Adipocyte (in vitro differentiated cells): ENCODE data around the gene NUDT5.
"Not testable (repeated sequence)": the region's sequence is repeated elsewhere in the genome, so short reads cannot be mapped to it uniquely, and the experiment has no call there.

ENCODE experiments used
- DNase-seq: peaks from one replicate; pipeline ENCODE4 v3.0.0-alpha.2; 2015; ENCODE audit warnings: low read depth
- H3K27me3 ChIP-seq: replicated peaks from 2 replicates; pipeline ENCODE4 v1.7.0; 2013; ENCODE audit warnings: mild to moderate bottlenecking, low read length, moderate library complexity; ENCODE audit not compliant: control insufficient read depth, insufficient read depth
- H3K36me3 ChIP-seq: 2 replicates; pipeline ENCODE4 v1.7.0; 2013; ENCODE audit warnings: low read length, mild to moderate bottlenecking, moderate library complexity; ENCODE audit not compliant: control insufficient read depth, insufficient read depth, severe bottlenecking
- H3K4me1 ChIP-seq: 2 replicates; pipeline ENCODE4 v1.7.0; 2013; ENCODE audit warnings: mild to moderate bottlenecking, low read length, moderate library complexity; ENCODE audit not compliant: control insufficient read depth, insufficient read depth
- H3K4me3 ChIP-seq: 2 replicates; pipeline ENCODE4 v1.7.0; 2013; ENCODE audit warnings: mild to moderate bottlenecking, low read length, moderate library complexity
- H3K9ac ChIP-seq: 2 replicates; pipeline ENCODE4 v1.7.0; 2013; ENCODE audit warnings: mild to moderate bottlenecking, low read length, moderate library complexity
- H3K9me3 ChIP-seq: 2 replicates; pipeline ENCODE4 v1.7.0; 2013; ENCODE audit warnings: mild to moderate bottlenecking, low read length, moderate library complexity; ENCODE audit not compliant: control insufficient read depth

NUDT5 gene

DNA sequence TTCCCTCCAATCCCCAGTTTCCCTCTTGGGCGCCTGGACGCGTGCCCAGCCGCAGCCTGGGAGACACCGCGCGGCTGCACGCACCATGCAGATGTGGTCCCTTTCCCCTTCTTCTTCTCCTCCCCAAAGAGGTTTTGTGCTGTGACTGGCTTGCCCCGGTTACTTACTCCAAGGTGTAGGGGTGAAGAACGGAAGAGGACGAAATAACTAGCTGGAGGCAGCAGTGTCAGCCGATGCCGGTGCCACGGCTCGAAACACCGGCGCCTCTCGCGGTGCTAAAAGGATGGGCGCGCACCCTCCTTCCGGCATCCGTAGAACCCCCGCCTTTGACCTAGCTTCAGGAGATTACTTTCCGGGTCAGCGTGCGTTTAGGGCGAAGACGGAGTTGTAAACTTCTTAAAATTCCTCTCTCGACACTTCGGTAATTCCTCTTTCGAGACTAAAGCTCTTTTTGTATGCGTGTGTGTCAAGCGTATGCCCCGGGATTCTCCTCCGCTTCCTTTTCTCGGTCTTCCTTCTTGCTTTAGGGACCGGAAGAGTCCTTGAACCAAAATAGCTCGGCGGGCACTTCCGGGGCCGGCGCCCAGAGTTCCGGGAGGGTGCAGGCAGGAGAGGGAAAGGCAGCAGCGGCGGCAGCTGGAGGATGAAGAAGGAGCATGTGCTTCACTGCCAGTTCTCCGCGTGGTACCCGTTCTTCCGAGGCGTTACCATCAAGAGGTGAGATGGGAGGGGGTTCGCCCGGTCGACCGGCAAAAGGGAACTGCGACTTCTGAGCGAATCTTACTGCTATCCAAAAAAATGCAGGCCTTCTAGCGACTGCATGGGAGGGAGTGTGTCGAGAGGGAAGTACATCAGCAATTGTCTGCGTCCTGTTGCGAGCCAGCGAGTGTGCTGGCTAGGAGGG, at the start of gene NUDT5, which contains the start of gene CDC123:
TSS of gene NUDT5 (minus strand) at position 289 of the 904 bp plus-strand sequence. CDS start 9,600 bp downstream, outside the sequence.
TSS of gene CDC123 (plus strand) at position 586 of the 904 bp plus-strand sequence. CDS start at position 644, 58 bp downstream.
- H3K36me3 ChIP-seq = peaks cover 17% of the 10 kb centered on the region
- H3K27me3 ChIP-seq = no peaks in the 10 kb centered on the region
- H3K9me3 ChIP-seq = no peaks in the 10 kb centered on the region
- peaks cover 39% of the 10 kb centered on the region for H3K4me1 ChIP-seq
- peak; percentile 96 for DNase-seq
- peak within 1 kb of the TSS; percentile 95 for H3K4me3 ChIP-seq
- peak within 1 kb of the TSS; percentile 95 for H3K9ac ChIP-seq

DNA sequence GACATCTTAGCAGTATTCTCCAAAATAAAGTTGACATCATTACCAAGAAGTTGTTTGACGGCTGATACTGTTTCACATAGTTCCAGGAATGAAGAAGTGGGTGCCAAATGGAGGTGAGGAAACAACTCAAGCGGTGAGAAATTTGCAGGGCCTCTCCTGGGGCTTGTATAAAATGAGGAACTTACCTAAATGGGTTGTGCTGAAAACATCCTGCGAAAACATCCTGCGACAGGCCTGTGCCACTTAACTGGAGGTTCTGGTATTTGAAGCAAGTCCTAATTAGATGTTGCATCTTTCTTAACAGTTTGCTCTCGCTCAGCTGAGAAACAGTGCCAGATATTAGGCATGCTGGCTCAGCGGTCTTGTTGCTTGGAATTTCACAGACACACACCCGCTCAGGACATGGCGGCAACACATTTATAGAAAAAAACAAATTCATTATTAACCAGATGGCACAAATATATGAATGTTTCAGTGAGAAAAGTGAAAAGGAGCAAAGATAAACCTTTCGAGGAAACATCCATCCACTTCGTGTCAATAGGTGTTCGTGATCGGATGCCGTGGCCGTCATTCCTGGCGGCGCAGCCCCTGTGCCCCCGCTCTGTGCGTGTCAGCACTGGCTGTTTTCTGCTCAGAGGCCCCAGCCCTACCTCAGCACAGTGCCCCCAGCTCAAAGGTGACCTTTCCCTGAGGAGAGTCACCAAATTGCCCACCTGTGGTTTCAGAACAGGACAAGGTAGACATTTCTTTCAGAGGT, 48.4 kb upstream of the NUDT5 start:
- Histone ChIP-seq H3K4me1 (no peaks in the 10 kb centered on the region), H3K9ac (no peak overlapping the region), H3K27me3 (no peaks in the 10 kb centered on the region), H3K36me3 (peaks cover 53% of the 10 kb centered on the region), H3K9me3 (no peaks in the 10 kb centered on the region), H3K4me3 (no peak overlapping the region)
- no peak for DNase-seq

DNA sequence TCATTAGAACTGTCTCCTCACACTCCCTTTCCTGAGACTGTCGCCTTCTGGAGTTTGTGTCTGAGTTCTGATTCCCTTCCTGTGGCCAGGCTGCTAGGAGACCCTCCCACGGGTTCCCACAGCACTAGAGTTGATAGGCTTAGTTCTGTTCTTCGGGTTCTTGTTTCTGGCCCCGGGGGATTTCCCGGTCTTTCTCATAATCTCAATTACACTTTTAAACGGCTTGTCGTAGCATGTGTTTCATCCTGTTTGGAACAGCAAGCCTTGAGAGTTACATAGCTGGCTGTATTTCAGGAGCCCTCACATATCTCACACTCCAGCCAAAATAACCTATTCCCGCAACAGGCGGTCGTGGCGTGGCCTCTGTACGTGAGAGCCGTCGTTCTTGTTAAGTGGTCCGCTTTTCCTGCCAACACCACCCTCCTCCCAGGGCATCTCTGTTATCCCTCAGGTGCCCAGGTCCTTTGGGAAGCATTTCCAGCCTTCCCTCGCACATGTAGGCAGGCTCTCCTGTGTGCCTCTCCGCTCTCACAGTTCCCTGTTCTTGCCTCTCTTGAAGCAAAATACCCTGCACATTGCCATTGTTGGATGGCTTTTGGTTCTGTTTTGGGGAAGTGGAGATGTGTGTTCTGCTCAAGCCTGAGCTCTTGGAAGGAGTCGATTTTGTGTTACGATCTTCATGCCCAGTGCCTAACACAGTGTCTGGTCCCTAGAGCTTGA, 46.3 kb upstream of the NUDT5 start:
- no peaks in the 10 kb centered on the region for H3K27me3 ChIP-seq
- H3K36me3 ChIP-seq = peaks cover 62% of the 10 kb centered on the region
- no peaks in the 10 kb centered on the region for H3K4me1 ChIP-seq
- H3K9ac ChIP-seq = no peak overlapping the region
- no peak overlapping the region for H3K4me3 ChIP-seq
- no peak for DNase-seq
- H3K9me3 ChIP-seq = no peaks in the 10 kb centered on the region

DNA sequence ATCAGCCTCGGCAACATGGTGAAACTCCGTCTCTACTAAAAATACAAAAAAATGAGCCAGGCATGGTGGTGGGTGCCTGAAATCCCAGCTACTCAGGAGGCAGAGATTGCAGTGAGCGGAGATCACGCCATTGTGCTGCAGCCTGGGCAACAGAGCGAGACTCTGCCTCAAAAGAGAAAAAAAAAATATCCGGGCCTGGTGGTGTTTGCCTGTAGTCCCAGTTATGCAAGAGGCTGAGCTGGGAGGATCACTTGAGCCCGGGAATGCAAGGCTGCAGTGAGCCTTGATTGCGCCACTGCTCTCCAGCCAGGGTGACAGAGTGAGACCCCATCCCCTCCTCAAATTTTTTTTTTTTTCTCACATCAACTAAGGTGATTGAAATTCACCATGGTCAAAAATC, 43.1 kb upstream of the NUDT5 start:
- peaks cover 4% of the 10 kb centered on the region for H3K4me1 ChIP-seq
- no peaks in the 10 kb centered on the region for H3K9me3 ChIP-seq
- no peak overlapping the region for H3K9ac ChIP-seq
- no peak overlapping the region for H3K4me3 ChIP-seq
- peaks cover 60% of the 10 kb centered on the region for H3K36me3 ChIP-seq
- DNase-seq = peak; percentile 30
- H3K27me3 ChIP-seq = no peaks in the 10 kb centered on the region

DNA sequence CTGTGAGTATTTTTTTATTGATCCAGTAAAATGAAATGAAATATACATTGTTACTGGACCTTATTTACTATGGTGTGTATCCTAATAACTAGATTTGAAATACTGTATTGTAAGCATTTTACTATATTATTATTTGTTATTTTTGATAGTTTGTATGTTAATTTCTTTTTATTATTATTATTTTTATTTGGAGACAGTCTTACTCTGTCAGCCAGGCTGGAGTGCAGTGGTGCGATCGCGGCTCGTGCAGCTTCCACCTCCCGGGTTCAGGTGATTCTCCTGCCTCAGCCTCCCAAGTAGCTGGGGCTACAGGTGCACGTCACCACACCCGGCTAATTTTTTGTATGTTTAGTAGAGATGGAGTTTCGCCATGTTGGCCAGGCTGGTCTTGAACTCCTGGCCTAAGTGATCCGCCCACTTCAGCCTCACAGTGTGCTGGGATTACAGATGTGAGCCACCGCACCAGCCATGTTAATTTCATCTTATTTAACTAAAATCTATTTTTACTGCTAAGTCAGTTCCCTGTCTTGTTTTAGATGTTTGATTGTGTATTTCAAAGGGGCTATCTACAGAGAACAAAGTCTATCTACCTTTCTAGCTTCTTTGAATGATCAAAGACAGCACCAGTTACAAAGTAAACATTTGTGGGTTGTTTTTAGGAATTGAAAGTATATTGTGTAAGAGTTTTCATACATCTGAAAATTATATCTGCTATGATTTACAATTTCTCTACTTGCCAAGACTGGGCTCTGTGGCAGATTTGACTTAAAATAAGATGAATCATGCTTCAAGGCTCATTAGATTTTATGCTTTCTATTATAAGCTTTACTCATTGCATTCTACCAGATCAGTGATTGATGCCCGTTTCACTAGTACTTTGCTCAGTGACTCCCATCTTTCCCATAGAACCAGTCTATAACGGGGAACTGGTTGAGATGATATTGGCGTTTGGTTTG, 41.9 kb upstream of the NUDT5 start:
- H3K9me3 ChIP-seq = no peaks in the 10 kb centered on the region
- no peak overlapping the region for H3K9ac ChIP-seq
- peak; percentile 71 for DNase-seq
- H3K4me1 ChIP-seq = peaks cover 4% of the 10 kb centered on the region
- no peak overlapping the region for H3K4me3 ChIP-seq
- no peaks in the 10 kb centered on the region for H3K27me3 ChIP-seq
- peaks cover 69% of the 10 kb centered on the region for H3K36me3 ChIP-seq

DNA sequence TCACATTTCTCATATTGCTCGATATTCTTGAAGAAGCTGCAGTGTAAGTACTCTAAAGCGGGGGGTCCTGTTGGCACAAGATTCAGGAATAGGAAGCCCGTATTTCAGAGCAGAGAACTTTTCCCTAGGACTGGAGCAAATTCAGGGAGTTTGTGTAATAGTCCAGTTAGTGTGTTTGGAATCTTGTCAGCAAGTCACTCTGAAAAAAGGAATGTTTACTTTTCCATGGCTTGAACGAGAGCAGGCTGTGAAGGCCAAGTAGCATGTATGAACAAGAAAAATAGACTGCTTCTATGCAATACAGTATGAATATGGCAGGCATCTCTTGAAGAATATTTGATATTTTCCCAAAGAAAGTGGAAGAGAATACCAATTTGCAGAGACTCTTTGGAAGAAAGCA, 40.1 kb upstream of the NUDT5 start:
- DNase-seq = peak; percentile 54
- H3K9ac ChIP-seq = no peak overlapping the region
- H3K36me3 ChIP-seq = peaks cover 84% of the 10 kb centered on the region
- no peak overlapping the region for H3K4me3 ChIP-seq
- no peaks in the 10 kb centered on the region for H3K27me3 ChIP-seq
- H3K4me1 ChIP-seq = peaks cover 4% of the 10 kb centered on the region
- no peaks in the 10 kb centered on the region for H3K9me3 ChIP-seq

DNA sequence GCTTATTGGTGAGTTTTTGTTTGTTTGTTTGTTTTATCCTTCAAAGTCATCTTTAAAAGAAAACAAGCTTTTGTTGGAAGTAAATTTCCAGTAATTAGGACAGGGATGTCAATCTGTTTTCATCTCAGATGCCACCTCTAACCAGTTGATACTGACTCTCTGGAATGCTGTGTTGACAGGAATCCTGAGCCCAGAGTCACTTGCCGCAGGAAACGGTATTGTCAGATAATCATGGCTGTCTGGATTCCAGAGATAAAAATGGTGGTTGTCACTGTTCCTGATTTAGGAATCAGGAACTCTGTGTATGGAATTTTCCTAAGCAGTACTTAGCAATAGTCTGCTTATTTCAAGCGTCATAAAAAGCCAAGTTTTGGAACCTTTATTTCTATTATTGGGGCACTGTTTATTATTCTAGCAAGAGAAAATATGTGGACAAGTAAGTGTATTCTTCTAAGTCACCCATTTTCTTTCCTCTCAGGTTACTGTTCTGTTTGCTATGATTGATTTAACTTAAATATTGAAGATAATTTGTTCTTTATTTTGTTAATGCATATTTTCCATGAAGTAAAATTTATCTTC, 39.5 kb upstream of the NUDT5 start:
- no peak for DNase-seq
- Histone ChIP-seq H3K9me3 (no peaks in the 10 kb centered on the region), H3K9ac (no peak overlapping the region), H3K36me3 (peaks cover 84% of the 10 kb centered on the region), H3K4me1 (peaks cover 4% of the 10 kb centered on the region), H3K4me3 (no peak overlapping the region), H3K27me3 (no peaks in the 10 kb centered on the region)

DNA sequence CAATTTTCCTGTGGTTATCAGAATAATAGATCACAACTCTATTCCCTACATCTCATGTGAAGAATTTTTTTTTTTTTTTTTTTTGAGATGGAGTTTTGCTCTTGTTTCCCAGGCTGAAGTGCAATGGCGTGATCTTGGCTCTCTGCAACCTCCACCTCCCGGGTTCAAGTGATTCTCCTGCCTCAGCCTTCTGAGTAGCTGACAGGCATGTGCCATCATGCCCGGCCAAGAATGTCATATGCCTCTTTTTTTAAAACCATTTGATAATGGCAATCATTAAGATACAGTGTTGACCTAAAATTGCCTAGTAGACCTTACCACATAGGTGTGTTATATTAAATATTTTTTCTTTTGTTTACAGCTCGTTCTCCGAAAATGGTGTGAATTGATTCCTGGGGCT, 39.0 kb upstream of the NUDT5 start:
- not testable (repeated sequence) for H3K9me3 ChIP-seq, H3K4me3 ChIP-seq, DNase-seq, H3K27me3 ChIP-seq, H3K9ac ChIP-seq, H3K4me1 ChIP-seq
- peaks cover 86% of the 10 kb centered on the region for H3K36me3 ChIP-seq

DNA sequence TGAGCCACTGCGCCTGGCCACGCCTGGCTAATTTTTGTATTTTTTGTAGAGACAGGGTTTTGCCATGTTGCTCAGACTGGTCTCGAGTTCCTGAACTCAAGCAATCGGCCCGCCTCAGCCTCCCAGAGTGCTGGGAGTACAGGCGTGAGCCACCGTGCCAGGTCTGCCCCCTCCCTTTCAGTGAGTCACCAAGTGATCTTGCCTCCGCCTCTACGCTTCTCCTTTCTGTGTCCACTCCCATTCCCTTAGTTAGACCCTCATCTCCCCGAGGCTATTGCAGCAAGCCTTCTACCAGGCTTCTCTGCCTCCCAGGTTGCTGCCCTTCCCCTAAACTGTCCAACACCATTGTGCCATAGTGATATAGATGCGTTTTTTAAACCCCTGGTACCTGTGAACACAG, 33.2 kb upstream of the NUDT5 start:
- Histone ChIP-seq H3K36me3 (peaks cover 57% of the 10 kb centered on the region), H3K9ac (no peak overlapping the region), H3K4me1 (peaks cover 10% of the 10 kb centered on the region), H3K27me3 (no peaks in the 10 kb centered on the region), H3K4me3 (no peak overlapping the region), H3K9me3 (no peaks in the 10 kb centered on the region)
- DNase-seq = no peak

DNA sequence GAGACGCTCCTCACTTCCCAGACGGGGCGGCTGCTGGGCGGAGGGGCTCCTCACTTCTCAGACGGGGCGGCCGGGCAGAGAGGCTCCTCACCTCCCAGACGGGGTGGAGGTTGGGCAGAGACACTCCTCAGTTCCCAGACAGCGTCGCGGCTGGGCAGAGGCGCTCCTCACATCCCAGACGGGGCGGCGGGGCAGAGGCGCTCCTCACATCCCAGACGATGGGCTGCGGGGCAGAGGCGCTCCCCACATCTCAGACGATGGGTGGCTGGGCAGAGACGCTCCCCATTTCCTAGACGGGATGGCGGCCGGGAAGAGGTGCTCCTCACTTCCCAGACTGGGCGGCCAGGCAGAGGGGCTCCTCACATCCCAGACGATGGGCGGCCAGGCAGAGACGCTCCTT, 30.7 kb upstream of the NUDT5 start:
- Histone ChIP-seq H3K4me1 (peaks cover 21% of the 10 kb centered on the region), H3K36me3 (peaks cover 41% of the 10 kb centered on the region)
- not testable (repeated sequence) for H3K4me3 ChIP-seq, H3K27me3 ChIP-seq, H3K9me3 ChIP-seq, H3K9ac ChIP-seq, DNase-seq
